NCI-H2107 (cell line): Measurements from ENCODE around the gene SGSM1.
"Not testable (repeated sequence)": the region's sequence is repeated elsewhere in the genome, so short reads cannot be mapped to it uniquely, and the experiment has no call there.

Experiments used
- DNase-seq: peaks from one replicate; lab custom pipeline; 2025; lab: John Stamatoyannopoulos, UW

The SGSM1 gene

GRCh38 chr22:24837517-24837916 is 31.5 kb downstream of the SGSM1 start:
- not testable (repeated sequence) for DNase-seq

DNA sequence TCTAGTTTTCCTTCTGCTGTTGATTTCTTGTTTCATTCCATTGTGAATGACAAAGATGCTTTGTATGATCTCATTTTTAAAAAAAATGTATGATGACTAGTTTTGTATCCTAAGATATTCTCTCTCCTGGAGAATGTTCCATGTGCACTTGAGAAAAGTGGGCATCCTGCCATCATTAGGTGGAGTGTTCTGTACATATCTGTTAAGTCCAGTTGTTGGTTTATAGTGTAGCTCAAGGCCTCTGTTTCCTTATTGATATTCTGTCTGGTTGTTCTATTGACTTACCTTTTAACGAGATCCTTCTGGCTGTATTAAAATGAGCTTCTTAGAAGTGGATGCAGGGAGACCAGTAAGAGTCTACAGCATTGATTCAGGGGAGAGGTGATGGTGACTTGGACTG is 35.2 kb downstream of the SGSM1 start:
- DNase-seq, result no peak

DNA sequence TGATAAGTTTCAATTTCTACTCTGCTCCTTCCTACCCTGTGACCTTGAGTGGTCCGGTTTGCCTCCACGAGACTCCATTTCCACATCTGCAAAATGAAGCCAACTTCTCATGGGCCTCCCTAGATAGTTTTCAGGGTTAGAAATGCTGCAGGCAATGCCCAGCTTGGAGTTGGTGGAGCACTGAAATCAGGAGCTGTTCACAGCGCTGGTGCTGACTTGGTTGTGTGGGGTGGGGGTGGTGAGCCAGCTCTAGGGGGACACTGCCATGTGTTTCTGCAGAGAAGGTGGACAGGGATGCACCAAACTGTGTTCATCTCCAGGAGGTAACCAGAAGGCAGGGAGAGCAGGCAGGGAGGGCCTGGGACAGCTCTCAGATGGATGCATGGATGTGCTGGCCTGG is 37.0 kb downstream of the SGSM1 start:
- no peak for DNase-seq

DNA sequence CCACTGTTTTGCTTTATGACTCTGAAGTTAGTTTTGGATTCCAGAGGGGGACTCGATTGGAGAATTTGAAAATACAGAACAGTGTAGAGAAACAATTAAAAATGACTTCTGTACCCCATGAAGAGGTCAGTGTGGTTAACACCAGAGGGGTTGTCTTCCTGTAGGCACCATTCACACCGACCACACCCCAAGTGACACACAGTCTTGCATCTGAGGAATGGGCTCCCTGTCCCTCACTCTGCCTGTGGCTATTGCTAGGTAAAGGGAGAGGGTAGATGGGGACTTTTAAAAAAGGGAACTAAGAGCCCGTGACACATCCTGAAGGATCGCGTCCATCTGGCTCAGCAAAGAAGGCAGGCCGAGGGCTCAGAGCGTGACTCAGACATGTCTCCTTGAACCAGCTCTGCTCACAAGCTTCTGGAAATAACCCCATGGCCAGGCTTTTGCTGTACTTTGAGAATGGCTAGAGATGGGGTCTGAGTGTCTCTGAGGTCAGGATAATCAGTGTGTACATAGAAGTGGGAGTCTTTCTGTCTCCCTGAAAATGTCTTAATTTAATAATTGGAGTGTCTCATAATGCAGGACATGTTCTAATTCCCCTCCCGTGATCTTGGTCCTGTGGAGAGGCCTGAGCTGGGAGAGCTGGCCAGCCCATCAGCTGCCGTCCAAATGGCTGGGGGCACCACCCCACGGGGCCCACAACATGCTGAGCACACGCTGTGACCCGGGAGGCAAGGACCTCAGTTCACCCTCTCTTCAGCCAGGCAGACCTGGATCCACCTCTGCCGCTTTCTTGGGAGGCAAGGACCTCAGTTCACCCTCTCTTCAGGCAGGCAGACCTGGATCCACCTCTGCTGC is 39.3 kb downstream of the SGSM1 start:
- no peak for DNase-seq

- no peak for DNase-seq
Measured at GRCh38 chr22:24847490-24847889, 41.5 kb downstream of the SGSM1 start.

DNA sequence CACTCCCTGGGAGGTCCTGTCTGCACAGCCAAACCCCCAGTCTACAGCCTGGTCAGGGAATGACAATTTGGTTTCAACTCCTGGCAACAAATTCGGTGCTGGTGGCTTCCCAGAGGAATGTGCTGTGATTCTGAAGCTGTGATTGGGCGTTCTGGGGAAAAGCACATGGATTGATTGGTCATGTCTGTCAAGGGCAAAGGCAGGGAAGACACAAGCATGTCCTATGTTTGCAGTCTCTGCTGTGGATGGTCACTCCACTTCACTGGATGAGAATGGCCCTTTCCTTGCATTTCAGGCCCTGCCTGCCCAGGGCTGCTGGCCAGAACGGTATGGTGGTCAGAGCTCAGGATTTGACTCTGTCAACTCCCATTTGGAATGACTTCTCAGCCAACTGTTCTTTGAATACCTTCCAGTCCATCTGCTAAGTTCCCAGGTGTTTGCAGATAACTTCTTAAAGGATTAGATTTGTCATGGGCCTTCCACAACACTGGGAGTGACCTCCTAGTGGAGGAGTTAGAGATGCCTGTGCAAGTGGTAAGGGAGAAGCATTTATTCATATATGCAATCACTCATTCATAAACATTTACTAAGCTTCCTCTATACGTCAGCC is 42.7 kb downstream of the SGSM1 start:
- no peak for DNase-seq

GRCh38 chr22:24855794-24856193 is 49.8 kb downstream of the SGSM1 start:
- no peak for DNase-seq

DNA sequence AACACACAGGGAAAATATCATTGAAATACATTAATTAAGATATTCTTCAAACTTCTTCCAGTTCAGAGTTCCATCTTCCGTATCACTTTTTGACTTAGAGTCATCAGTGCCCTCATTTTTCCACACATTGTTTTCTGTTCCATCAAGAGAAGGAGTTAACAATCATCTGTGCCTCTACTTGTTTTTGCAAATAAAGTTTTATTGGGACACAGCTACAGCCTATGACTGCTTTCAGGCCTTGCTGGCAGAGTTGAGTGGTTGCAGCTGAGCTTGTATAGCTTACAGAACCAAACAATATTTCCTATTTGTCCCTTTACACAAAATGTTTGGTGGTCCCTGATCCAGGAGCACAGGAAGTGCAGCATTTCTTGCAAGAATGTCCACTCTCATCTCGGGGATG is 51.6 kb downstream of the SGSM1 start:
- no peak for DNase-seq

GRCh38 chr22:24859587-24859986 is 53.6 kb downstream of the SGSM1 start:
- no peak for DNase-seq

DNA sequence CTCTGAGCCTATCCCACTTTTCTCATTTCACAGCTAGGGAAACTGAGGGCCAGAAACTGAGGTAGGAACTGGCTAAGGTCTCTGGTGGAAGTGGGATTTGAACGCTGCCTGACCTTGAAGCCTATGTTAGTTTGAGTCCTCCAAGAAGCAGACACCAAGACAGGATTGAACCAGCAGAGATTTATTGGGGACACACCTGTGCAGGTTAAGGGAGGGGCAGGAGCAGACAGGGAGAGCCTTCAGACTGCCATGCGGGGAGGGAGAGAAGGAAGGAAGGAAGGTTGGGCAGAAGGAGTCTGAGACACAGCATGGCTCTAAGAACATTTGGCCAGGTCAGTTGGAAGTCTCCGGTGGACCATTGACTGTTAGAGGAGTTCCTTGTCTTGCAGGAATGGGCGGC is 59.5 kb downstream of the SGSM1 start:
- DNase-seq, result no peak

DNA sequence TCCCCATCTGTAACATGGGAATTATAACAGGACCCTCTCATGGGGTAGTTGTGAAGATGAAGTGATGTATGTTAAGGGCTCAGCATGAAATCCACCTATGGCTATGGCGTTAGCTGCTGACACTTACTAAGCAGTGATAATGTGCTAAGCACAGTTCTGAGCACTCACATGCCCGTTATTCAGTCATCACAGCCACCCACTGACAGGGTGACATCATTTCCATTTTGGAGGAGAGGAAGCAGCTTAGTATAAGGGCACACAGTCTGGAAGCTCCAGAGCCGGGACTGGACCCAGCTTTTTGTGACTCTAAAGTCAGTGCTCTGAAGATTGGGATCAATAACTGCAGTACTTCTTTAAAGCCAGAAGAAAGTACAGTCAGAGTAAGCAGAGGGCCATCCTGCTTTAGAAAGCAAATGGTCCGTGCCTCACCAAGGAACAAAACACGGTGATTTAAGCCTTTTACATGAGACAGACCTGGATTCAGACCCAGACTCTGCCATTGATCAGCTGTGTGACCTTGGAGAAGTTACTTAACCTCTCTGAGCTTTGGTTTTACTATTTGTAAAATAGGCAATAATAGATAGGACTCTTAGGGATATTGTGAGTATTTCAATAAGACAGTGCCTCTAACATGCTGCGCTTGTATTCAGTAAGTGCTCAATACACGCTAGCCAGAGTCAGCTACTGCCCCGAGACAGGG is 61.5 kb downstream of the SGSM1 start:
- DNase-seq, result no peak

DNA sequence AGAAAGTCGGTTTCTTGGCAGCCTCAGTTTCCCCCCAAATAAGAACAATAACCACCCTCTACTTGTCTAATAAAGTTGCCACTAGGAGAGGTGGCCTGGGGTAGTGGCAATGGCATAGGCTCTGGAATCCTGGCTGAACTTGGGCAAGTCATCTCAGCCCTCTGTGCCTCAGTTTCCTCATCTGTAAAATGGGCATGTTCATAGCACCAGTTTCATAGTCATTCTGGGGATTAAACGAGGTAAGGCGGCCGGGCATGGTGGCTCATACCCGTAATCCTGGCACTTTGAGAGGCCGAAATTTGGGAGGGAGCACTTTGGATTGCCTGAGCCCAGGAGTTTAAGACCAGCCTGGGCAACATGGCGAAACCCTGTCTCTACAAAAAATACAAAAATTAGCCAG is 63.0 kb downstream of the SGSM1 start:
- no peak for DNase-seq

DNA sequence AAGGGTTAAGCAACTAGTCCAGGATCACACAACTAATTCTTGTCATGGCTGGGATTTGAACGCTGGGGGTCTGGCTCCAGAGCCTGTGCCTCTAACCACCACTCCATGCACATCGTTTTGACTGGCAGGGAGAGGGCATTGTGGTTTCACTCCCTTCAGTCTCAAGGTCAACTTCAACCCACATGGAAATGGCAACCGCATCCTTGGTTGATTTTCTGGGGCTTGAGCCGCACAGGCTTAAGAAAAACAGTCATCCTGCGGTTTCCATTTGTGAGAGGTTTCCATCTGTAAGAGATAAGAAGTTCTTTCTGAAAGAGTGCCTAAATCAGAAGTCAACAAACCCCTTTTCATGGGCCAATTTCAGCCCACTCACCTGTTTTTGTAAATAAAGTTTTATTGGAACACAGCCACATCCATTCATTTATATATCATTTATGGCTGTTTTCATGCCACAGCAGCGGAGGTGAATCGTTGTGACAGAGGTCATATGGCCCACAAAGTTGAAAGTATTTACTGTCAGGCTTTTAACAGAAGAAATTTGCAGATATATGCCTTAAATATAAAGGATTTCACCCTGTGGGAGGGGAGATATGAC is 65.7 kb downstream of the SGSM1 start:
- no peak for DNase-seq

- no peak for DNase-seq
Measured at GRCh38 chr22:24873226-24873625, 67.2 kb downstream of the SGSM1 start.

DNA sequence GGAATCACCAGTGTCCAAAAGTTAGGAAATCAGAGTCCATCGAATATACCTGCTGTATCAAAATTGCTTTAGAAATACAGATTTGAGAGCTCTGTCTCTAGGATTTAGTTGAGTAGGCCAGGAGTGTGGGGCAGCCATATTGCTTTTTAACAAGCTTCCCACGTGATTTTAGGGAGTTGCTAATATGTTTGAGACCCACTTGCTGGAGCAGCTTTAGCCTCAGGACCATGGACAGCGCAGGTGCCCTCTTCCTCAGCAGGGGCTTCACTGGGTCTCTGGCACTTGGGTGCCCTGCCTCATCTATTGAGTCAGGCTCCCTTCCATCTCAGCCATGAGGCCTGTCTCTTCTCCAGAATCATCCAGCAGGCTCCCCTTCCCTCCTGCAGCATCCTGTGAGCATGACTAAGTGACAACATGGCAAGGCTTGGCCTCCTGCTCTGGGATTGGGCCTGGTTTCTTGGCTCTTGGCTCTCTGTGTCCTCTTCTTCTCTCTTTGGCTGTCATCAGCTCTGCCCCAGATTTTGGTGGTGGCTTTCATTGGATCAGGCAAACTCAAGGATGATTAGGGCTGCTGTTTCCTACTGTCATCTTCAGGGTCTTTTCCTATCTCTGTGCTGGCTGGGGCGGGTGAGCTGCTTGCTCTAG is 70.0 kb downstream of the SGSM1 start:
- DNase-seq, result no peak

DNA sequence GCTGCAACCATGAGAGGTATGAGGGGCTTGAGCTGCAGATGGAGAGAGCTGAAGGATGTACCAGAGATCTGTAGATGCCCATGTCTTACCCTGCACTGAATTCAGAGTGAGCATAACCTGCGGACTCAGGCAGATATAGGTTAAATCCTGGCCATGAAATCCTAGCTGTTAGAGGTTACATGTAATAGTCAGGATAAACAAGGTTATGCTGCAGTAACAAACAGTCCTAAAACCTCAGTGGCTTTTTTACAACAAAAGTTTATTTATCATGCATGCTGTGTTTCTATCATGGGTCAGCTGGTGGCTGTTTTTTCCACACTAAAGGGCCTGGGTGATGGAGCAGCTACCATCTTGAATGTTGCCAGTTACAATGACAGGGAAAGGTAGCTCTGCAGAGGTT is 70.7 kb downstream of the SGSM1 start:
- DNase-seq, result no peak

- DNase-seq, result no peak
Measured at GRCh38 chr22:24878969-24879368, 73.0 kb downstream of the SGSM1 start.

DNA sequence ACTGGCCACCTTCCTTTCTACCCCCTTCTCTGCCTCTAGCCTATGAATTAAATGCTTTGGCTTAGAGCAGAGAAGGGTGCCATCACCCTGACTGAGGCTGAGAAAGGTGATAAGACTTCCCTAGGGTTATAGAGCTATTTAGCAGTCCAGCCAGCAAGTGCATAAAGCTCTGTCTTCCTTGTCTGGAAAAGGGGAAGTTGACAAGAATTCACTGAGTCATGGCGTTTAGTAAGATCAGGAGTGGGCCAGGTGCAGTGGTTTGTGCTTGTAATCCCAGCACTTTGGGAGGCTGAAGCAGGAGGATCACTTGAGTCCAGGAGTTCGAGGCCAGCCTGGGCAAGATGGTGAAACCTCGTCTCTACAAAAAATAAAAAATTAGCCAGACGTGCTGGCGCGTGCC is 77.4 kb downstream of the SGSM1 start:
- DNase-seq, result no peak

GRCh38 chr22:24887260-24887659 is 81.2 kb downstream of the SGSM1 start:
- DNase-seq, result no peak

DNA sequence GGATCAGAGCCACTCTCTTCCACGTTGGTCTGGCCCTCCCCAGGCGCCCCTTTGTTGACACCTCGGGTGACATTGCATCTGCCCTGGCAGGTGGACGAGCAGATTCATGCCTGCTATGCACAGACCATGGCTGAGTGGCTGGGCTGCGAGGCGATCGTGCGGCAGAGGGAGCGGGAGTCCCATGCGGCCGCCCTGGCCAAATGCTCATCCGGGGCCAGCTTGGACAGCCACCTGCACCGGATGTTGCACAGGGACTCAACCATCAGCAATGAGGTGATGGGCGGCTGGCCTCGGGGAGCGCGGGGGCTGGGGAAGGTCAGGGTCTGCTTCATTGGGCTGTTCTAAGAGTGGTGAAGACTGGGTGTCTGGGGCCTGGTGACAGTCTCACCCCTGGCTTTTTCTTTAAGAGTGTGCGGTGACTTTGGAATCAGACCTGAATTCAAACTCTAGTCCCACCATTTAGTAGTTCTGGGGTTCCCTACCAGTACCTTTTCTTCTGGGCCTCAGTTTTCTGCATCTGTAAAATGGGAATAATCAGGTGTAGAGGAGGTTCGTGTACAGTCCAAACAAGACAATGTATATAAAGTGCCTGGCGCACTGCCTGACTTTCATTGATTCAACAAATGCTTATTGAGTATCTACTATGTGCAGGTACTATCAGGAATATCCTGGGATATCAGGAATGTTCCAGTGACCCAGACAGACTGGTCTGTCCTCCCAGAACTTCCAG is 87.5 kb downstream of the SGSM1 start:
- no peak for DNase-seq

DNA sequence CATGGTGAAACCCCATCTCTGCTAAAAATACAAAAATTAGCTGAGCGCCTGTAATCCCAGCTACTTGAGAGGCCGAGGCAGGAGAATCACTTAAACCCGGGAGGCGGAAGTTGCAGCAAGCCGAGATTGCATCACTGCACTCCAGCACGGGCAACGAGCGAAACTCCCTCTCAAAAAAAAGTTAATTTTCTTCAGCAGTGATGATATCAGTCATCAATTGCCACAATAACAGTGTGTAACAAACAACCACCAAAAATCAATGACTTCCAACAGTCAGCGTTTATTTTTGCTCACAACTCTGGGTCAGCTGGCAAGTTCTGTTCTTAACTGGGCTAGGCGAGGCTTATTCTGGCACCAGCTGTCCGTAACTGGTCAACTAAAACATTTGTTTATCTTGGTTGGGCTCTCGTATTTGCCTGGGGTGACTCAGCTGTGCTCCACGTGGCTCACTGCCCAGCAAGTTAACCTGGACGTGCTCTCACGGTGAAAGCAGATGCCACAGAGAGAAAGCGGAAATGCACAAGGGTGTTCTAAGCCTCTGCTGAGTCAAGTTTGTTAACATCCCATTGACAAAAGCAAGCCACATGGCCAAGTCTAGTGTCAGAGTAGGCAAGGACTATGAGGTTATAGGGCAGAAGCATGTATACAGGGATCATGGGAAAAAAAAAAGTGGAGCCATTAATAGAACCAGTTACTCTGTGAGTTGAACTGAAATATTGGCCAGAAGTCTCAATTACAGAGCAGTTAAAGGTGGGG is 88.4 kb downstream of the SGSM1 start:
- peak; percentile 57 for DNase-seq
